ENCODE results near the gene LMX1B.

The LMX1B gene

DNA sequence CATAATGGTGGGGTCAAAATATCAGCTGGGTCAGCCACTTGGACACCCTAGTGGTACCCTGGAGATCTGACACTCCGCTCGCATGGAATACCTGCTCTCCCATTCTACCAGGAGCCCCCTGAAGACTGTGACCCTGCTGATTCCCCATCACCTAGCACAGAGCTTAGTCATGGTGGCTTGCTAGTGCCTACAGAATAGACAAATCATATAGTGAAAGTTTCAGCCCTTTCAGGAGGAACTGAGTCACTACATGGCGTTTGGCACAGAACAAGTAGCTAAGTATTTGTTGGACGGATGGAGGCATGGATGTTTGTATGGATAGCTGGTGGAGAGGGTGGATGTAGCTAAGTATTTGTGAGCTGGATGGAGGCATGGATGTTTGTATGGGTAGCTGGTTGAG is 65.3 kb downstream of the LMX1B start:
- Histone ChIP-seq H3K9ac (ENCODE audit: low read length) (no peak overlapping the region), H3F3A (ENCODE audit: insufficient read depth) (no peaks in the 10 kb centered on the region), H3K9me3 (ENCODE audit: insufficient read depth, low read length) (no peaks in the 10 kb centered on the region), H3K36me3 (ENCODE audit: low read length) (no peaks in the 10 kb centered on the region), H3K4me3 (ENCODE audit: insufficient read depth, low read length, poor library complexity, severe bottlenecking) (no peak overlapping the region), H3K79me2 (ENCODE audit: insufficient read depth, low read length) (no peaks in the 10 kb centered on the region), H3K27ac (ENCODE audit: low read depth, low read length) (no peak overlapping the region), H3K27me3 (ENCODE audit: low read length) (no peaks in the 10 kb centered on the region), H3K4me2 (ENCODE audit: low read depth, low read length, poor library complexity, severe bottlenecking) (no peak overlapping the region), H4K20me1 (ENCODE audit: low read depth, low read length) (no peaks in the 10 kb centered on the region), H2AFZ (ENCODE audit: low read depth, low read length, severe bottlenecking) (no peak overlapping the region), H3K9me2 (replicated peaks; ENCODE audit: insufficient read depth, low read length) (no peaks in the 10 kb centered on the region)
- TF ChIP-seq EZH2phosphoT487 (conservative IDR thresholded peaks at IDR 0.05; ENCODE audit: low read length), result no peak
- TF ChIP-seq, protein P1, sequence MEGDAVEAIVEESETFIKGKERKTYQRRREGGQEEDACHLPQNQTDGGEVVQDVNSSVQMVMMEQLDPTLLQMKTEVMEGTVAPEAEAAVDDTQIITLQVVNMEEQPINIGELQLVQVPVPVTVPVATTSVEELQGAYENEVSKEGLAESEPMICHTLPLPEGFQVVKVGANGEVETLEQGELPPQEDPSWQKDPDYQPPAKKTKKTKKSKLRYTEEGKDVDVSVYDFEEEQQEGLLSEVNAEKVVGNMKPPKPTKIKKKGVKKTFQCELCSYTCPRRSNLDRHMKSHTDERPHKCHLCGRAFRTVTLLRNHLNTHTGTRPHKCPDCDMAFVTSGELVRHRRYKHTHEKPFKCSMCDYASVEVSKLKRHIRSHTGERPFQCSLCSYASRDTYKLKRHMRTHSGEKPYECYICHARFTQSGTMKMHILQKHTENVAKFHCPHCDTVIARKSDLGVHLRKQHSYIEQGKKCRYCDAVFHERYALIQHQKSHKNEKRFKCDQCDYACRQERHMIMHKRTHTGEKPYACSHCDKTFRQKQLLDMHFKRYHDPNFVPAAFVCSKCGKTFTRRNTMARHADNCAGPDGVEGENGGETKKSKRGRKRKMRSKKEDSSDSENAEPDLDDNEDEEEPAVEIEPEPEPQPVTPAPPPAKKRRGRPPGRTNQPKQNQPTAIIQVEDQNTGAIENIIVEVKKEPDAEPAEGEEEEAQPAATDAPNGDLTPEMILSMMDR (IDR thresholded peaks at IDR 0.05; ENCODE audit: insufficient read depth, low read length, poor library complexity, severe bottlenecking), result no peak

- Histone ChIP-seq H3F3A (ENCODE audit: insufficient read depth) (no peaks in the 10 kb centered on the region), H3K27me3 (ENCODE audit: low read length) (no peaks in the 10 kb centered on the region), H3K36me3 (ENCODE audit: low read length) (no peaks in the 10 kb centered on the region), H3K4me3 (ENCODE audit: insufficient read depth, low read length, poor library complexity, severe bottlenecking) (no peak overlapping the region), H2AFZ (ENCODE audit: low read depth, low read length, severe bottlenecking) (no peak overlapping the region), H3K4me2 (ENCODE audit: low read depth, low read length, poor library complexity, severe bottlenecking) (no peak overlapping the region), H3K9me3 (ENCODE audit: insufficient read depth, low read length) (no peaks in the 10 kb centered on the region), H3K9ac (ENCODE audit: low read length) (no peak overlapping the region), H4K20me1 (ENCODE audit: low read depth, low read length) (no peaks in the 10 kb centered on the region), H3K27ac (ENCODE audit: low read depth, low read length) (no peak overlapping the region), H3K9me2 (replicated peaks; ENCODE audit: insufficient read depth, low read length) (no peaks in the 10 kb centered on the region), H3K79me2 (ENCODE audit: insufficient read depth, low read length) (no peaks in the 10 kb centered on the region)
- TF ChIP-seq, protein P1 (IDR thresholded peaks at IDR 0.05; ENCODE audit: insufficient read depth, low read length, poor library complexity, severe bottlenecking), result no peak
- no peak for TF ChIP-seq EZH2phosphoT487 (conservative IDR thresholded peaks at IDR 0.05; ENCODE audit: low read length)
Observed at GRCh38 chr9:126681336-126681735, 67.6 kb downstream of the LMX1B start.

GRCh38 chr9:126682113-126682810 is 68.5 kb downstream of the LMX1B start:
- H4K20me1 ChIP-seq (ENCODE audit: low read depth, low read length), result no peaks in the 10 kb centered on the region
- H3K9ac ChIP-seq (ENCODE audit: low read length), result no peak overlapping the region
- no peaks in the 10 kb centered on the region for H3K36me3 ChIP-seq (ENCODE audit: low read length)
- no peaks in the 10 kb centered on the region for H3K9me3 ChIP-seq (ENCODE audit: insufficient read depth, low read length)
- H3K4me2 ChIP-seq (ENCODE audit: low read depth, low read length, poor library complexity, severe bottlenecking), result no peak overlapping the region
- no peak for TF ChIP-seq EZH2phosphoT487 (conservative IDR thresholded peaks at IDR 0.05; ENCODE audit: low read length)
- TF ChIP-seq, protein P1 (IDR thresholded peaks at IDR 0.05; ENCODE audit: insufficient read depth, low read length, poor library complexity, severe bottlenecking), result no peak
- no peaks in the 10 kb centered on the region for H3K79me2 ChIP-seq (ENCODE audit: insufficient read depth, low read length)
- H3K9me2 ChIP-seq (replicated peaks; ENCODE audit: insufficient read depth, low read length), result no peaks in the 10 kb centered on the region
- no peak overlapping the region for H3K4me3 ChIP-seq (ENCODE audit: insufficient read depth, low read length, poor library complexity, severe bottlenecking)
- H3K27ac ChIP-seq (ENCODE audit: low read depth, low read length), result no peak overlapping the region
- H3F3A ChIP-seq (ENCODE audit: insufficient read depth), result no peaks in the 10 kb centered on the region
- H2AFZ ChIP-seq (ENCODE audit: low read depth, low read length, severe bottlenecking), result no peak overlapping the region
- H3K27me3 ChIP-seq (ENCODE audit: low read length), result no peaks in the 10 kb centered on the region

Measured in SU-DHL-6 (cell line).